Measurements from ENCODE around the gene GTF3C1. TPM values are rescaled to one million over a fixed set of nuclear protein-coding genes. Genes with fewer than 3 reads are reported as not detected.

The GTF3C1 gene
- total and polyA plus RNA-seq, 2 of the 8 experiments (the other 6 are each of a cell fraction or from before 2014, with no cell fraction given), result 89.3 to 126 TPM

DNA sequence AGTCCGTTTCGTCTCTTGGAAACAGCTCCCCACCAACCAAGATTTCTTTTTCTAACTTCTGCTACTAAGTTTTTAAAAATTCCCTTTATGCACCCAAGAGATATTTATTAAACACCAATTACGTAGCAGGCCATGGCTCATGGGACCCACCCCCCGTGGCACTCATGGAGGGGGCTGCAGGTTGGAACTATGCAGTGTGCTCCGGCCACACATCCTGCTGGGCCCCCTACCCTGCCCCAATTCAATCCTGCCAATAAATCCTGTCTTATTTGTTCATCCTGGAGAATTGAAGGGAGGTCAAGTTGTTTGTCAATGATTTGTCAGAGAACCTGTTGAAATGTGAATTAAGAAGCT lies 99.5 kb downstream of the GTF3C1 start (continued):
- TF ChIP-seq CHD7 (IDR thresholded peaks at IDR 0.05; ENCODE audit: insufficient replicate concordance, low read length), result no peak
